ENCODE data around the gene MORN1.
A peak's percentile ranks its signal among the peaks of the same experiment; 100 is the strongest.

The MORN1 gene

GRCh38 chr1:2312515-2313301, 78.6 kb downstream of the MORN1 start:
- Histone ChIP-seq H3K4me1 (ENCODE audit: control insufficient read depth, insufficient read depth, low read length) (peaks cover 20% of the 10 kb centered on the region), H3K4me3 (ENCODE audit: low read length) (no peak overlapping the region), H3K36me3 (ENCODE audit: control insufficient read depth, insufficient read depth, low read length) (no peaks in the 10 kb centered on the region; the same call in 1 of the 2 replicates), H3K27ac (ENCODE audit: low read length) (no peak overlapping the region), H3K9me3 (ENCODE audit: control insufficient read depth, insufficient read depth, low read length) (no peaks in the 10 kb centered on the region), H3K27me3 (ENCODE audit: control insufficient read depth, insufficient read depth, low read length) (no peaks in the 10 kb centered on the region)
- WGBS (ENCODE audit: insufficient coverage, insufficient read length): no CpG with 5 or more reads among the region's 24 CpGs
- DNase-seq (ENCODE audit: low read depth, low spot score): no peak

- H3K27ac ChIP-seq (ENCODE audit: low read length): no peak overlapping the region
- peaks cover 17% of the 10 kb centered on the region for H3K4me1 ChIP-seq (ENCODE audit: control insufficient read depth, insufficient read depth, low read length)
- H3K27me3 ChIP-seq (ENCODE audit: control insufficient read depth, insufficient read depth, low read length): no peaks in the 10 kb centered on the region
- DNase-seq (ENCODE audit: low read depth, low spot score): no peak
- no CpG with 5 or more reads among the region's 10 CpGs for WGBS (ENCODE audit: insufficient coverage, insufficient read length)
- H3K9me3 ChIP-seq (ENCODE audit: control insufficient read depth, insufficient read depth, low read length): no peaks in the 10 kb centered on the region
- no peak overlapping the region for H3K4me3 ChIP-seq (ENCODE audit: low read length)
- H3K36me3 ChIP-seq (ENCODE audit: control insufficient read depth, insufficient read depth, low read length): peaks cover 3% of the 10 kb centered on the region
Measured at GRCh38 chr1:2312160-2312514, 79.2 kb downstream of the MORN1 start.

GRCh38 chr1:2311184-2312032, 79.9 kb downstream of the MORN1 start:
- no CpG with 5 or more reads among the region's 21 CpGs for WGBS (ENCODE audit: insufficient coverage, insufficient read length)
- Histone ChIP-seq H3K36me3 (ENCODE audit: control insufficient read depth, insufficient read depth, low read length) (peaks cover 5% of the 10 kb centered on the region), H3K27me3 (ENCODE audit: control insufficient read depth, insufficient read depth, low read length) (no peaks in the 10 kb centered on the region), H3K4me1 (ENCODE audit: control insufficient read depth, insufficient read depth, low read length) (peaks cover 17% of the 10 kb centered on the region), H3K9me3 (ENCODE audit: control insufficient read depth, insufficient read depth, low read length) (no peaks in the 10 kb centered on the region), H3K27ac (ENCODE audit: low read length) (no peak overlapping the region), H3K4me3 (ENCODE audit: low read length) (no peak overlapping the region)
- peak; percentile 50 for DNase-seq (ENCODE audit: low read depth, low spot score)

- no peak overlapping the region for H3K4me3 ChIP-seq (ENCODE audit: low read length)
- H3K9me3 ChIP-seq (ENCODE audit: control insufficient read depth, insufficient read depth, low read length): no peaks in the 10 kb centered on the region
- H3K27me3 ChIP-seq (ENCODE audit: control insufficient read depth, insufficient read depth, low read length): no peaks in the 10 kb centered on the region
- H3K4me1 ChIP-seq (ENCODE audit: control insufficient read depth, insufficient read depth, low read length): peaks cover 17% of the 10 kb centered on the region
- WGBS (ENCODE audit: insufficient coverage, insufficient read length): no CpG with 5 or more reads among the region's 28 CpGs
- peaks cover 10% of the 10 kb centered on the region for H3K36me3 ChIP-seq (ENCODE audit: control insufficient read depth, insufficient read depth, low read length)
- DNase-seq (ENCODE audit: low read depth, low spot score): no peak
- no peak overlapping the region for H3K27ac ChIP-seq (ENCODE audit: low read length)
Measured at GRCh38 chr1:2310332-2311183, 80.8 kb downstream of the MORN1 start.

GRCh38 chr1:2308844-2309243, 82.5 kb downstream of the MORN1 start:
- no peak overlapping the region for H3K4me3 ChIP-seq (ENCODE audit: low read length)
- peaks cover 22% of the 10 kb centered on the region for H3K36me3 ChIP-seq (ENCODE audit: control insufficient read depth, insufficient read depth, low read length)

GRCh38 chr1:2307972-2308371, 83.4 kb downstream of the MORN1 start:
- H3K4me1 ChIP-seq (ENCODE audit: control insufficient read depth, insufficient read depth, low read length): peaks cover 9% of the 10 kb centered on the region
- no peak overlapping the region for H3K4me3 ChIP-seq (ENCODE audit: low read length)
- DNase-seq (ENCODE audit: low read depth, low spot score): no peak
- no CpG with 5 or more reads among the region's 15 CpGs for WGBS (ENCODE audit: insufficient coverage, insufficient read length)
- no peak overlapping the region for H3K27ac ChIP-seq (ENCODE audit: low read length)
- H3K9me3 ChIP-seq (ENCODE audit: control insufficient read depth, insufficient read depth, low read length): no peaks in the 10 kb centered on the region
- peaks cover 22% of the 10 kb centered on the region for H3K36me3 ChIP-seq (ENCODE audit: control insufficient read depth, insufficient read depth, low read length)
- H3K27me3 ChIP-seq (ENCODE audit: control insufficient read depth, insufficient read depth, low read length): no peaks in the 10 kb centered on the region

More at GRCh38 chr1:2308844-2309243, 82.5 kb downstream of the MORN1 start:
- no peaks in the 10 kb centered on the region for H3K27me3 ChIP-seq (ENCODE audit: control insufficient read depth, insufficient read depth, low read length)
- H3K9me3 ChIP-seq (ENCODE audit: control insufficient read depth, insufficient read depth, low read length): no peaks in the 10 kb centered on the region
- DNase-seq (ENCODE audit: low read depth, low spot score): no peak
- H3K27ac ChIP-seq (ENCODE audit: low read length): no peak overlapping the region
- no CpG with 5 or more reads among the region's 20 CpGs for WGBS (ENCODE audit: insufficient coverage, insufficient read length)
- H3K4me1 ChIP-seq (ENCODE audit: control insufficient read depth, insufficient read depth, low read length): peaks cover 13% of the 10 kb centered on the region

GRCh38 chr1:2307064-2307605, 84.2 kb downstream of the MORN1 start:
- no peaks in the 10 kb centered on the region for H3K27me3 ChIP-seq (ENCODE audit: control insufficient read depth, insufficient read depth, low read length)
- no CpG with 5 or more reads among the region's 41 CpGs for WGBS (ENCODE audit: insufficient coverage, insufficient read length)
- DNase-seq (ENCODE audit: low read depth, low spot score): no peak
- H3K9me3 ChIP-seq (ENCODE audit: control insufficient read depth, insufficient read depth, low read length): no peaks in the 10 kb centered on the region
- no peak overlapping the region for H3K4me3 ChIP-seq (ENCODE audit: low read length)
- H3K36me3 ChIP-seq (ENCODE audit: control insufficient read depth, insufficient read depth, low read length): peaks cover 22% of the 10 kb centered on the region
- no peak overlapping the region for H3K27ac ChIP-seq (ENCODE audit: low read length)
- H3K4me1 ChIP-seq (ENCODE audit: control insufficient read depth, insufficient read depth, low read length): peaks cover 8% of the 10 kb centered on the region

GRCh38 chr1:2306151-2306978, 85.0 kb downstream of the MORN1 start:
- peaks cover 4% of the 10 kb centered on the region for H3K4me1 ChIP-seq (ENCODE audit: control insufficient read depth, insufficient read depth, low read length)
- H3K27me3 ChIP-seq (ENCODE audit: control insufficient read depth, insufficient read depth, low read length): no peaks in the 10 kb centered on the region
- H3K36me3 ChIP-seq (ENCODE audit: control insufficient read depth, insufficient read depth, low read length): peaks cover 22% of the 10 kb centered on the region
- no peak overlapping the region for H3K4me3 ChIP-seq (ENCODE audit: low read length)
- no CpG with 5 or more reads among the region's 81 CpGs for WGBS (ENCODE audit: insufficient coverage, insufficient read length)
- H3K9me3 ChIP-seq (ENCODE audit: control insufficient read depth, insufficient read depth, low read length): no peaks in the 10 kb centered on the region
- H3K27ac ChIP-seq (ENCODE audit: low read length): no peak overlapping the region
- DNase-seq (ENCODE audit: low read depth, low spot score): no peak

GRCh38 chr1:2304921-2305681, 86.3 kb downstream of the MORN1 start:
- Histone ChIP-seq H3K27ac (ENCODE audit: low read length) (no peak overlapping the region), H3K27me3 (ENCODE audit: control insufficient read depth, insufficient read depth, low read length) (no peaks in the 10 kb centered on the region), H3K4me1 (ENCODE audit: control insufficient read depth, insufficient read depth, low read length) (no peaks in the 10 kb centered on the region; the same call in 1 of the 2 replicates), H3K36me3 (ENCODE audit: control insufficient read depth, insufficient read depth, low read length) (peaks cover 22% of the 10 kb centered on the region), H3K9me3 (ENCODE audit: control insufficient read depth, insufficient read depth, low read length) (no peaks in the 10 kb centered on the region), H3K4me3 (ENCODE audit: low read length) (no peak overlapping the region)
- no peak for DNase-seq (ENCODE audit: low read depth, low spot score)
- WGBS (ENCODE audit: insufficient coverage, insufficient read length): no CpG with 5 or more reads among the region's 49 CpGs

All from iPS DF 6.9 (cell line).